ENCODE data around the gene PPP4R4. TPM values are rescaled to one million over a fixed set of nuclear protein-coding genes. Genes with fewer than 3 reads are reported as not detected.

The PPP4R4 gene
- 15.9 and 17.4 TPM in 2 replicates for total RNA-seq

GRCh38 chr14:94173885-94174603 is at the start of gene PPP4R4:
Gene PPP4R4, plus strand, starts transcription at chr14:94174322. Its CDS starts 144 bp downstream, at chr14:94174466.

GRCh38 chr14:94129111-94129757 is 44.9 kb upstream of the PPP4R4 start, which contains the start of gene IFI27L2:
Gene IFI27L2, minus strand, starts transcription at chr14:94129604. Its CDS starts 40 bp downstream, at chr14:94129564.

GRCh38 chr14:94292872-94293577 is 118.9 kb downstream of the PPP4R4 start, which contains the start of gene SERPINA10:
Gene SERPINA10, minus strand, starts transcription at chr14:94293268. Its CDS starts 2,675 bp downstream, at chr14:94290593.

GRCh38 chr14:94322648-94323570 is 148.8 kb downstream of the PPP4R4 start, which contains the start of gene SERPINA6:
Gene SERPINA6, minus strand, starts transcription at chr14:94323336. Its CDS starts 8,688 bp downstream, at chr14:94314648.

Other genes with a start within 250 kb of the PPP4R4 start
- gene FAM181A, start 247.0 kb upstream of the PPP4R4 start, total RNA-seq, result not detected in 2 replicates
- under 0.01 and 0.43 TPM in 2 replicates for gene ASB2, start 197.8 kb upstream of the PPP4R4 start, total RNA-seq
- gene CCDC197, start 177.0 kb upstream of the PPP4R4 start, total RNA-seq, result not detected in 2 replicates
- gene OTUB2, start 148.0 kb upstream of the PPP4R4 start, total RNA-seq, result 2.7 and 4.2 TPM in 2 replicates
- gene DDX24, start 93.1 kb upstream of the PPP4R4 start, total RNA-seq, result 83.7 and 160 TPM in 2 replicates
- 5.0 and 9.2 TPM in 2 replicates for gene IFI27L1, start 93.0 kb upstream of the PPP4R4 start, total RNA-seq
- 41.1 and 53.0 TPM in 2 replicates for gene IFI27, start 63.6 kb upstream of the PPP4R4 start, total RNA-seq
- 39.5 and 43.1 TPM in 2 replicates for gene IFI27L2, start 44.7 kb upstream of the PPP4R4 start, total RNA-seq
- not detected in 2 replicates for gene SERPINA10, start 118.9 kb downstream of the PPP4R4 start, total RNA-seq
- not detected in 2 replicates for gene SERPINA6, start 149.0 kb downstream of the PPP4R4 start, total RNA-seq
- gene SERPINA2, start 192.4 kb downstream of the PPP4R4 start, total RNA-seq, result not detected in 2 replicates
- under 0.01 and 9.6 TPM in 2 replicates for gene SERPINA1, start 214.3 kb downstream of the PPP4R4 start, total RNA-seq

Data from nasal cavity respiratory epithelium epithelial cell of viscerocranial mucosa (primary cell).